DND-41 (cell line): ENCODE results near the gene PALD1.

ENCODE experiments used
- CTCF ChIP-seq: IDR thresholded peaks from 2 replicates; pipeline ENCODE4 v1.5.1; 2012; ENCODE audit warnings: borderline replicate concordance, low read length, moderate library complexity, mild to moderate bottlenecking; ENCODE audit not compliant: poor library complexity, severe bottlenecking; ENCODE audit errors: extremely low read depth
- EZH2 ChIP-seq: IDR thresholded peaks from 3 replicates; pipeline ENCODE4 v1.6.1; 2012; ENCODE audit warnings: borderline replicate concordance, low read depth, mild to moderate bottlenecking, moderate library complexity, low read length, inconsistent platforms; ENCODE audit not compliant: severe bottlenecking

- TF ChIP-seq CTCF (no peak), EZH2 (no peak)
Observed at GRCh38 chr10:70493660-70494234, 15.2 kb downstream of the PALD1 start.
